ENCODE results near the gene TSFM.

- no peak for TF ChIP-seq CTCF (IDR thresholded peaks at IDR 0.05)
- TF ChIP-seq ZFX (IDR thresholded peaks at IDR 0.05; ENCODE audit: borderline replicate concordance) = no peak
Measured at GRCh38 chr12:57813111-57813970, 30.8 kb downstream of the TSFM start.

Data from 22Rv1 (cell line).